K562 (cell line): ENCODE data around the gene KLHL22. TPM values are rescaled to one million over a fixed set of nuclear protein-coding genes. Genes with fewer than 3 reads are reported as not detected.

Source experiments
- ASH1L ChIP-seq: fragments of 450-650 bp; IDR thresholded peaks from 2 replicates; pipeline ENCODE4 v1.6.1; 2018; ENCODE audit warnings: borderline replicate concordance, mild to moderate bottlenecking, low read depth; ENCODE audit not compliant: partially characterized antibody
- BCOR ChIP-seq: fragments of 450-650 bp; IDR thresholded peaks from 2 replicates; pipeline ENCODE4 v1.6.1; 2016
- CAMTA2 ChIP-seq: fragments of 250-450 bp; sonication (Bioruptor Pico); conservative IDR thresholded peaks from 2 replicates; pipeline ENCODE4 v1.5.1; 2022
- CEBPG ChIP-seq, 3 experiments: fragments of 200-800 bp in 1 of 3; sonication (Bioruptor generic) in 1 of 3; sonication (generic) in 1 of 3; formaldehyde crosslinking in 1 of 3; IDR thresholded peaks in 2 of 3; conservative IDR thresholded peaks in 1 of 3; 2 replicates each; pipeline versions ENCODE4 v1.6.1 to v1.8.0; 2016 to 2022; ENCODE audit warnings: missing compliant biosample characterization in 2 of 3, missing genetic modification characterization in 2 of 3, mild to moderate bottlenecking in 1 of 3, missing genetic modification reagents in 1 of 3
- CSDE1 ChIP-seq, 2 experiments: fragments of 450-650 bp; IDR thresholded peaks; 2 replicates each; pipeline ENCODE4 v1.6.1; 2016; ENCODE audit warnings: mild to moderate bottlenecking in 1 of 2
- E2F3 ChIP-seq: fragments of 250-450 bp; sonication (Bioruptor Pico); IDR thresholded peaks from 2 replicates; pipeline ENCODE4 v1.4.0; 2020; ENCODE audit warnings: mild to moderate bottlenecking
- FOXA3 ChIP-seq, 2 experiments: fragments of 450-650 bp in 1 of 2; sonication (generic) in 1 of 2; formaldehyde crosslinking; IDR thresholded peaks in 1 of 2; conservative IDR thresholded peaks in 1 of 2; 2 replicates each; pipeline versions ENCODE4 v1.4.0 to v1.8.0; 2020 to 2022; ENCODE audit warnings: mild to moderate bottlenecking in 2 of 2, missing genetic modification reagents in 1 of 2
- HCFC1 ChIP-seq: IDR thresholded peaks from 2 replicates; pipeline ENCODE4 v1.6.1; 2012; ENCODE audit warnings: low read depth, low read length, improper control_type of control experiment
- HIVEP1 ChIP-seq: fragments of 250-450 bp; sonication (Bioruptor Pico); IDR thresholded peaks from 2 replicates; pipeline ENCODE4 v1.4.0; 2020; ENCODE audit warnings: mild to moderate bottlenecking
- HMGN3 ChIP-seq: IDR thresholded peaks from 2 replicates; pipeline ENCODE4 v1.6.1; 2011; ENCODE audit warnings: borderline replicate concordance, low read depth, mild to moderate bottlenecking, mixed read lengths, low read length; ENCODE audit not compliant: insufficient read length; ENCODE audit errors: extremely low read depth
- HSF4 ChIP-seq: fragments of 250-450 bp; sonication (Bioruptor Pico); IDR thresholded peaks from 2 replicates; pipeline ENCODE4 v2.1.2; 2022; ENCODE audit warnings: mild to moderate bottlenecking, moderate library complexity, borderline replicate concordance
- MYNN ChIP-seq, 2 experiments: sonication (generic); formaldehyde crosslinking in 1 of 2; IDR thresholded peaks; 2 replicates each; pipeline versions ENCODE4 v1.5.0 to v1.6.1; 2016 to 2020; ENCODE audit warnings: antibody characterized with exemption in 1 of 2, missing genetic modification reagents in 1 of 2
- NCOA2 ChIP-seq, 2 experiments: fragments of 450-650 bp; IDR thresholded peaks; 2 replicates each; pipeline ENCODE4 v1.6.1; 2018; ENCODE audit warnings: mild to moderate bottlenecking in 2 of 2, moderate library complexity in 1 of 2; ENCODE audit not compliant: partially characterized antibody in 2 of 2
- NKRF ChIP-seq: fragments of 450-650 bp; IDR thresholded peaks from 2 replicates; pipeline ENCODE4 v1.6.1; 2016; ENCODE audit warnings: borderline replicate concordance
- NR2C2 ChIP-seq, 2 experiments: fragments of 200-800 bp in 1 of 2; sonication (Bioruptor generic) in 1 of 2; sonication (generic) in 1 of 2; formaldehyde crosslinking in 1 of 2; IDR thresholded peaks; 2 replicates each; pipeline versions ENCODE4 v1.6.1 to v1.8.0; 2016 to 2022; ENCODE audit warnings: mild to moderate bottlenecking in 1 of 2, missing compliant biosample characterization in 1 of 2, missing genetic modification characterization in 1 of 2, missing genetic modification reagents in 1 of 2
- PHB2 ChIP-seq: fragments of 450-650 bp; IDR thresholded peaks from 2 replicates; pipeline ENCODE4 v1.6.1; 2017; ENCODE audit warnings: low read depth
- POLR2A ChIP-seq: fragments of 450-650 bp; conservative IDR thresholded peaks from 2 replicates; pipeline ENCODE4 v1.6.1; 2016
- RHOXF2B ChIP-seq: fragments of 250-450 bp; sonication (Bioruptor Pico); conservative IDR thresholded peaks from 2 replicates; pipeline ENCODE4 v1.5.1; 2021
- RUNX1 ChIP-seq: sonication (generic); IDR thresholded peaks from 2 replicates; pipeline ENCODE4 v1.6.1; 2016; ENCODE audit warnings: antibody characterized with exemption, low read depth
- ZC3H8 ChIP-seq: fragments of 450-650 bp; IDR thresholded peaks from 2 replicates; pipeline ENCODE4 v1.6.1; 2017
- ZNF124 ChIP-seq: sonication (generic); formaldehyde crosslinking; IDR thresholded peaks from 2 replicates; pipeline ENCODE4 v1.8.1; 2022; ENCODE audit warnings: missing genetic modification reagents
- ZNF165 ChIP-seq: fragments of 250-450 bp; sonication (Bioruptor Pico); IDR thresholded peaks from 2 replicates; pipeline ENCODE4 v1.4.0; 2020; ENCODE audit warnings: borderline replicate concordance
- ZNF431 ChIP-seq: sonication (generic); formaldehyde crosslinking; IDR thresholded peaks from 2 replicates; pipeline ENCODE4 v1.8.0; 2022; ENCODE audit warnings: mild to moderate bottlenecking, missing genetic modification reagents
- ZNF507 ChIP-seq: conservative IDR thresholded peaks from 2 replicates; pipeline ENCODE4 v1.6.1; 2017; ENCODE audit warnings: missing genetic modification characterization, missing compliant biosample characterization
- polyA plus RNA-seq, 8 experiments: library from polyadenylated mRNA; depleted of rRNA in 4 of 8; stranded (reverse) in 5 of 8; unstranded in 3 of 8; fragments of >200 nt; fragmentation: Nextera tagmentation in 2 of 8; fragmentation: Illumina TruSeq in 1 of 8; extraction: Ambion mirVana in 2 of 8; extraction: Trizol in 1 of 8; gene quantifications; 2 replicates each; pipeline versions ENCODE4 v1.2.1 to v1.2.3, GENCODE V29; 2011 to 2014; ENCODE audit warnings: inconsistent platforms in 1 of 8, missing spikeins in 1 of 8
- total RNA-seq, 7 experiments: library from RNA; depleted of rRNA in 6 of 7; stranded (reverse); fragments of >200 nt in 6 of 7; fragmentation: Illumina TruSeq in 2 of 7; extraction: Trizol in 2 of 7; gene quantifications; 2 replicates each; pipeline versions ENCODE4 v1.2.1 to v1.2.3, GENCODE V29; 2011 to 2021; ENCODE audit warnings: low replicate concordance in 1 of 7
- TF ChIP-seq, protein P1 (sequence below): fragments of 250-450 bp; sonication (Bioruptor Pico); IDR thresholded peaks from 2 replicates; pipeline ENCODE4 v1.4.0; 2020; ENCODE audit warnings: mild to moderate bottlenecking, moderate library complexity, borderline replicate concordance

KLHL22 gene
- total and polyA plus RNA-seq, 9 of the 15 experiments (the other 6 are each of a cell fraction or from before 2014, with no cell fraction given), result 1.3 to 25.6 (median 15.2) TPM

- TF ChIP-seq MYNN (IDR thresholded peaks at IDR 0.05), result 0 out of 2 replicates have a peak, but pooled peaks have one; percentile 78
- no peak for TF ChIP-seq MYNN (CRISPR knock-in tag; IDR thresholded peaks at IDR 0.05)
- TF ChIP-seq HCFC1, result peak; percentile 66
- TF ChIP-seq HSF4 (CRISPR knock-in tag), result 0 out of 2 replicates have a peak, but pooled peaks have one; percentile 37
- TF ChIP-seq ZNF124 (CRISPR knock-in tag), result no peak
- TF ChIP-seq E2F3 (CRISPR knock-in tag), result no peak; the same call in 1 of the 2 replicates
- TF ChIP-seq NCOA2 (IDR thresholded peaks at IDR 0.05; ENCODE audit: partially characterized antibody in 2 of 2), result no peak
- peak; percentile 91 for TF ChIP-seq RUNX1
- TF ChIP-seq RHOXF2B (CRISPR knock-in tag), result peak; percentile 89; the same call in 1 of the 2 replicates
- 0 out of 2 replicates have a peak, but pooled peaks have one; percentile 16 for TF ChIP-seq ZNF165 (CRISPR knock-in tag)
- TF ChIP-seq FOXA3 (CRISPR knock-in tag; conservative IDR thresholded peaks at IDR 0.05 in 1 of 2, IDR thresholded peaks at IDR 0.05 in 1 of 2), result peak in 1 of 2 experiments; percentile 83; a peak in 1 of 4 replicates
- TF ChIP-seq BCOR, result peak; percentile 75
- peak; percentile 76; the same call in 1 of the 2 replicates for TF ChIP-seq CAMTA2 (CRISPR knock-in tag)
- no peak for TF ChIP-seq NKRF
- TF ChIP-seq, protein P1, sequence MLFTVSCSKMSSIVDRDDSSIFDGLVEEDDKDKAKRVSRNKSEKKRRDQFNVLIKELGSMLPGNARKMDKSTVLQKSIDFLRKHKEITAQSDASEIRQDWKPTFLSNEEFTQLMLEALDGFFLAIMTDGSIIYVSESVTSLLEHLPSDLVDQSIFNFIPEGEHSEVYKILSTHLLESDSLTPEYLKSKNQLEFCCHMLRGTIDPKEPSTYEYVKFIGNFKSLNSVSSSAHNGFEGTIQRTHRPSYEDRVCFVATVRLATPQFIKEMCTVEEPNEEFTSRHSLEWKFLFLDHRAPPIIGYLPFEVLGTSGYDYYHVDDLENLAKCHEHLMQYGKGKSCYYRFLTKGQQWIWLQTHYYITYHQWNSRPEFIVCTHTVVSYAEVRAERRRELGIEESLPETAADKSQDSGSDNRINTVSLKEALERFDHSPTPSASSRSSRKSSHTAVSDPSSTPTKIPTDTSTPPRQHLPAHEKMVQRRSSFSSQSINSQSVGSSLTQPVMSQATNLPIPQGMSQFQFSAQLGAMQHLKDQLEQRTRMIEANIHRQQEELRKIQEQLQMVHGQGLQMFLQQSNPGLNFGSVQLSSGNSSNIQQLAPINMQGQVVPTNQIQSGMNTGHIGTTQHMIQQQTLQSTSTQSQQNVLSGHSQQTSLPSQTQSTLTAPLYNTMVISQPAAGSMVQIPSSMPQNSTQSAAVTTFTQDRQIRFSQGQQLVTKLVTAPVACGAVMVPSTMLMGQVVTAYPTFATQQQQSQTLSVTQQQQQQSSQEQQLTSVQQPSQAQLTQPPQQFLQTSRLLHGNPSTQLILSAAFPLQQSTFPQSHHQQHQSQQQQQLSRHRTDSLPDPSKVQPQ (CRISPR knock-in tag), result peak; percentile 78; the same call in 1 of the 2 replicates
- peak; percentile 78; the same call in 1 of the 2 replicates for TF ChIP-seq NR2C2 (CRISPR knock-in tag; IDR thresholded peaks at IDR 0.05)
- no peak for TF ChIP-seq NR2C2 (tag; IDR thresholded peaks at IDR 0.05)
- TF ChIP-seq POLR2A, result no peak
- no peak for TF ChIP-seq ASH1L
- TF ChIP-seq PHB2, result no peak
- TF ChIP-seq CSDE1 (IDR thresholded peaks at IDR 0.05), result no peak
- TF ChIP-seq ZNF507 (tag), result no peak
- no peak; the same call in 1 of the 2 replicates for TF ChIP-seq ZC3H8
- peak; percentile 74; the same call in 1 of the 2 replicates for TF ChIP-seq ZNF431 (CRISPR knock-in tag)
- no peak for TF ChIP-seq HMGN3
- TF ChIP-seq HIVEP1 (CRISPR knock-in tag), result peak; percentile 20
- peak; percentile 56; the same call in 1 of the 2 replicates for TF ChIP-seq CEBPG (CRISPR knock-in tag; IDR thresholded peaks at IDR 0.05)
- no peak; a peak in 1 of 4 replicates for TF ChIP-seq CEBPG (tag; conservative IDR thresholded peaks at IDR 0.05 in 1 of 2, IDR thresholded peaks at IDR 0.05 in 1 of 2)
Observed at GRCh38 chr22:20456064-20456721, 39.4 kb downstream of the KLHL22 start (continued).
